HUES48 (cell line): ENCODE results near the gene SERPINA1.

ENCODE experiments used
- H3K27ac ChIP-seq: one replicate; pipeline ENCODE4 v1.7.0; 2013; ENCODE audit warnings: low read depth, low read length, inconsistent platforms
- H3K27me3 ChIP-seq: 2 replicates; pipeline ENCODE4 v1.6.1; 2013; ENCODE audit warnings: mild to moderate bottlenecking, low read length; ENCODE audit not compliant: control insufficient read depth, insufficient read depth
- H3K36me3 ChIP-seq: 2 replicates; pipeline ENCODE4 v1.6.1; 2013; ENCODE audit warnings: low read length; ENCODE audit not compliant: control insufficient read depth, insufficient read depth
- H3K4me1 ChIP-seq: 2 replicates; pipeline ENCODE4 v1.6.1; 2013; ENCODE audit warnings: mild to moderate bottlenecking, low read length; ENCODE audit not compliant: control insufficient read depth, insufficient read depth
- H3K4me3 ChIP-seq: 2 replicates; pipeline ENCODE4 v1.5.1; 2013; ENCODE audit warnings: mild to moderate bottlenecking, low read depth, low read length
- H3K9ac ChIP-seq: 2 replicates; pipeline ENCODE4 v1.6.1; 2013; ENCODE audit warnings: mild to moderate bottlenecking, low read depth, low read length, moderate library complexity
- H3K9me3 ChIP-seq: 2 replicates; pipeline ENCODE4 v1.6.1; 2013; ENCODE audit warnings: low read length; ENCODE audit not compliant: control insufficient read depth, insufficient read depth

Gene SERPINA1

GRCh38 chr14:94397289-94398181 lies 9.1 kb upstream of the SERPINA1 start:
- peaks cover 56% of the 10 kb centered on the region for H3K4me1 ChIP-seq

GRCh38 chr14:94396628-94397225 lies 8.3 kb upstream of the SERPINA1 start:
- Histone ChIP-seq H3K4me3 (peak overlapping the region; percentile 20; the same call in 1 of the 2 replicates), H3K36me3 (no peaks in the 10 kb centered on the region), H3K27ac (peak overlapping the region; percentile 85), H3K27me3 (no peaks in the 10 kb centered on the region), H3K9ac (no peak overlapping the region), H3K4me1 (peaks cover 56% of the 10 kb centered on the region), H3K9me3 (no peaks in the 10 kb centered on the region)

More at GRCh38 chr14:94397289-94398181, 9.1 kb upstream of the SERPINA1 start:
- no peaks in the 10 kb centered on the region for H3K36me3 ChIP-seq
- peak overlapping the region; percentile 13; the same call in 1 of the 2 replicates for H3K9ac ChIP-seq
- H3K27ac ChIP-seq = peak overlapping the region; percentile 85
- H3K27me3 ChIP-seq = no peaks in the 10 kb centered on the region
- H3K9me3 ChIP-seq = no peaks in the 10 kb centered on the region
- H3K4me3 ChIP-seq = peak overlapping the region; percentile 45

- Histone ChIP-seq H3K9ac (no peak overlapping the region), H3K27ac (no peak overlapping the region)
These were observed 7.6 kb upstream of the SERPINA1 start for GRCh38 chr14:94395888-94396574.

GRCh38 chr14:94395282-94395887 lies 7.0 kb upstream of the SERPINA1 start:
- Histone ChIP-seq H3K36me3 (no peaks in the 10 kb centered on the region), H3K27ac (no peak overlapping the region), H3K4me3 (no peak overlapping the region)

More at GRCh38 chr14:94395888-94396574, 7.6 kb upstream of the SERPINA1 start:
- Histone ChIP-seq H3K4me3 (no peak overlapping the region), H3K36me3 (no peaks in the 10 kb centered on the region), H3K4me1 (peaks cover 56% of the 10 kb centered on the region), H3K9me3 (no peaks in the 10 kb centered on the region), H3K27me3 (no peaks in the 10 kb centered on the region)

GRCh38 chr14:94394581-94395207 lies 6.3 kb upstream of the SERPINA1 start:
- Histone ChIP-seq H3K9ac (no peak overlapping the region), H3K27me3 (no peaks in the 10 kb centered on the region), H3K4me1 (peaks cover 49% of the 10 kb centered on the region), H3K9me3 (no peaks in the 10 kb centered on the region), H3K4me3 (no peak overlapping the region), H3K27ac (no peak overlapping the region), H3K36me3 (no peaks in the 10 kb centered on the region)

More at GRCh38 chr14:94395282-94395887, 7.0 kb upstream of the SERPINA1 start:
- Histone ChIP-seq H3K9me3 (no peaks in the 10 kb centered on the region), H3K4me1 (peaks cover 52% of the 10 kb centered on the region), H3K27me3 (no peaks in the 10 kb centered on the region), H3K9ac (no peak overlapping the region)

GRCh38 chr14:94394025-94394493 lies 5.7 kb upstream of the SERPINA1 start:
- Histone ChIP-seq H3K27ac (no peak overlapping the region), H3K36me3 (no peaks in the 10 kb centered on the region), H3K9ac (no peak overlapping the region), H3K27me3 (no peaks in the 10 kb centered on the region), H3K4me3 (no peak overlapping the region), H3K9me3 (no peaks in the 10 kb centered on the region), H3K4me1 (peaks cover 43% of the 10 kb centered on the region)

GRCh38 chr14:94393474-94393873 lies 5.1 kb upstream of the SERPINA1 start:
- Histone ChIP-seq H3K4me1 (peaks cover 37% of the 10 kb centered on the region), H3K36me3 (no peaks in the 10 kb centered on the region), H3K4me3 (no peak overlapping the region), H3K9ac (no peak overlapping the region), H3K9me3 (no peaks in the 10 kb centered on the region), H3K27me3 (no peaks in the 10 kb centered on the region), H3K27ac (no peak overlapping the region)

GRCh38 chr14:94392510-94392935 lies 4.1 kb upstream of the SERPINA1 start:
- no peak overlapping the region for H3K4me3 ChIP-seq
- no peaks in the 10 kb centered on the region for H3K36me3 ChIP-seq
- H3K9ac ChIP-seq = no peak overlapping the region
- no peak overlapping the region for H3K27ac ChIP-seq
- H3K9me3 ChIP-seq = no peaks in the 10 kb centered on the region
- H3K27me3 ChIP-seq = no peaks in the 10 kb centered on the region
- peaks cover 29% of the 10 kb centered on the region for H3K4me1 ChIP-seq

GRCh38 chr14:94391281-94391975 lies 3.0 kb upstream of the SERPINA1 start:
- H3K9me3 ChIP-seq = no peaks in the 10 kb centered on the region
- H3K4me3 ChIP-seq = no peak overlapping the region
- peaks cover 19% of the 10 kb centered on the region for H3K4me1 ChIP-seq
- H3K9ac ChIP-seq = no peak overlapping the region
- H3K27me3 ChIP-seq = no peaks in the 10 kb centered on the region
- H3K36me3 ChIP-seq = no peaks in the 10 kb centered on the region
- H3K27ac ChIP-seq = no peak overlapping the region
